ENCODE data around the gene SYT1.

Gene SYT1

GRCh38 chr12:78891646-78892353, 27.2 kb downstream of the SYT1 start:
- DNase-seq (ENCODE audit: low read depth), result no peak

GRCh38 chr12:78898416-78898815, 33.8 kb downstream of the SYT1 start:
- DNase-seq (ENCODE audit: low read depth), result peak; percentile 42

GRCh38 chr12:78914859-78915331, 50.3 kb downstream of the SYT1 start:
- no peak for DNase-seq (ENCODE audit: low read depth)

GRCh38 chr12:78916845-78917480, 52.4 kb downstream of the SYT1 start:
- DNase-seq (ENCODE audit: low read depth), result no peak

GRCh38 chr12:78917513-78917912, 52.9 kb downstream of the SYT1 start:
- DNase-seq (ENCODE audit: low read depth), result no peak

DNA sequence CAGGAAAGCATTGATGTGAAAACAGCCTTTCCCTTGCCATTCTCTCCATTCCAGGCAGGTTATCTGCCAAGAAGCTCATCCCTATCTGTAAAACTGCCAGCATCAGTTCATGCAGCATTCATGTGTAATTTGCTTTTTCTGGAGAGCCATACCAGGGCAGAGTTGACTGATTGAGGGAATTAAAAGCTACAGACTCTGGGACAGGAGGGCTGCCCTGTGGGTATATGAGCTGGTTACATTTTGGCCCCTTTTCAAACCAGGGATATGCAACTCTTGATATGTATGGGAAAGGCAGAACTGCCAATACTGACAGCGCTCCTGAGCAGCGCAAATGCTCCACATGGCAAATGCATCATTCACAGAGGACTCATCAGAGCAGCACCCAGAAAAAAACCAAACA, 53.7 kb downstream of the SYT1 start:
- DNase-seq (ENCODE audit: low read depth), result no peak

- no peak for DNase-seq (ENCODE audit: low read depth)
Observed at GRCh38 chr12:78928200-78929074, 63.9 kb downstream of the SYT1 start.

GRCh38 chr12:78929075-78929418, 64.5 kb downstream of the SYT1 start:
- DNase-seq (ENCODE audit: low read depth), result no peak

GRCh38 chr12:78931466-78931990, 67.0 kb downstream of the SYT1 start:
- DNase-seq (ENCODE audit: low read depth), result no peak

GRCh38 chr12:78933014-78933413, 68.4 kb downstream of the SYT1 start:
- DNase-seq (ENCODE audit: low read depth), result no peak

- DNase-seq (ENCODE audit: low read depth), result no peak
Observed at GRCh38 chr12:78938341-78939084, 73.9 kb downstream of the SYT1 start.

DNA sequence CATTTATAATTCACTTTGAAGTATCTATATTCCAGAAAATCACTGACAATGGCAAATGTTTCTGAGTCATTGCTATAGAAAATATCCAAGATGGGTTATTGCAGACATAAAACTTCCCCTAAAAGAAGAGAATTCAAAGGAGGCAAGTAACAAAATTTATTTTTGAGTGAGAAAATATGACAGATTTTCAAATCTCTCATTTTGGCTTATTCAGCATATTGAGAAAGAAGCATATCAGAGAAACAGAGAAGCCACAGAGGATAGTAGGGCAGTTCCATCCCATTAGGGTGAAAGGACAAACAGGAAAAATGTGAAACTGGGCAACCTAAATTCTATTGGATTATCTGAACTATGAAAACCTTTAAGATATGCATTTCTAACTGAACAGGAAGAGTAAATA, 85.0 kb downstream of the SYT1 start:
- DNase-seq (ENCODE audit: low read depth), result no peak

GRCh38 chr12:78951803-78952551, 87.4 kb downstream of the SYT1 start:
- no peak for DNase-seq (ENCODE audit: low read depth)

DNA sequence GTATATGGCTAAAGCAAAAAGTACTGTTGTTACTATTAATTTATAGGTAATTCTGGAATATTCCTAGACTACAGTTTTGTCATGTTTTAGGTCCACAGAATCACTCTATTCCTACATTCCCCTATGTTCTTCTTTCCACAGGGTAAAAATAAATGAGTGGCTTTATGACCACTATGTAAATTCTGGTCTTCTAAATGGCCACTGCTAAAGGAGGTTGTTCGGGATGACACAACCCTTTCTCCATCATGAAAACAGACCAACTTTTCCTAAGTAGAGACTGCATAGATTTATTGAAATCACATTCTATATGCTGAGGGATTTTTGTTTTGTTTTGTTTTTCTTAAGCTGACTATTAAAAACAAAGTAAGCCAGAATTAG, 88.0 kb downstream of the SYT1 start:
- no peak for DNase-seq (ENCODE audit: low read depth)

DNA sequence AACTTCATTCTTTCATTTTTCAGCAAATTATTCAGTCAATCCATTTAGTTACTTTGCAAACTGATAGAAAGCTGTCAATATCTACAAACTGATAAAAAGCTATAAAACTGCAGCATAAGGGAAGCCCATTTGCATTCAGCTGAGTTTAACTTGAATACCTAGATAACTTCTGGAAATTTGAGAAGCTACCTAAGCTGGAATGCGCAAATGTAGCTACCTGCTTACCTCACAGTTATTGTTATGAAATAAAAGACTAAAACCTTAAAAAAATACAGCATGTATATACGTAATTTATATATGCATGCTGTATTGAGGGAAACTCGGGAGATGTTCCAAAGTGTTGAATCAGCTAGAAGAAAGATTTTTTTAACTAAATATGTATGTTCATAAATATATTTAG, 94.4 kb downstream of the SYT1 start:
- no peak for DNase-seq (ENCODE audit: low read depth)

GRCh38 chr12:78959556-78959955, 95.0 kb downstream of the SYT1 start:
- DNase-seq (ENCODE audit: low read depth), result peak; percentile 1

GRCh38 chr12:78961171-78961570, 96.6 kb downstream of the SYT1 start:
- DNase-seq (ENCODE audit: low read depth), result no peak

DNA sequence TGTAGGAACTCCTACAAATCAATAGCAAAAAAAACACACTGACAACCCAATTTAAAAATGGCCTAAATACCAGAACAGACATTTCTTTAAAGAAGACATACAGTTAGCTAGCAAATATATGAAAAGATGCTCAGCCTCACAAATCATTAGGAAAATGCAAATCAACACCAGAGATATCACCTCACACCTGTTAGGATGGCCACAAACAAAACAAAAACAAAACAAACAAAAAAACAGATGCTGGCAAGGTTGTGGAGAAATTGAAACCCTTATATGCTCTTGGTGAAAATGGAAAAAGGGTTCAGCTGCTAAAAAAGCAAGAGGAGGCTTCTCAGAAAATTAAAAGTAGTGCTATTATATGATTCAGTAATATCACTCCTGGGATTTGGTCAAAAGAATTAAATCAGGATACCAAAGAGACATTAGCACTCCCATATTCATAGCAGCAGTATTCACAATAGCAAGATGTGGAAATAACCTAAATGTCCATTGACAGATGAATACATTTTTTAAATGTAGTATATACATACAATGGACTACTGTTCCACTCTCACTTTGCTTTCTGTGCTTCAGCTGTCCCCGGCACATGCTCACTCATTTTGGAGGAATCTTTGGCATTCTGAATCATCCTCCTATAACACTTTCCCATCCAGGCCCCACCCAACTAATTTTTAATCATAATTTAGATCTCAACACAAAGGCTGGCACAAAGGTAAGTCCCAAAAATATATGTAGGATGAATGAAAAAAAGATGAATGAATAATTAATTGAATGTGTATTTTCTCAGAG, 99.1 kb downstream of the SYT1 start:
- DNase-seq (ENCODE audit: low read depth), result no peak

DNA sequence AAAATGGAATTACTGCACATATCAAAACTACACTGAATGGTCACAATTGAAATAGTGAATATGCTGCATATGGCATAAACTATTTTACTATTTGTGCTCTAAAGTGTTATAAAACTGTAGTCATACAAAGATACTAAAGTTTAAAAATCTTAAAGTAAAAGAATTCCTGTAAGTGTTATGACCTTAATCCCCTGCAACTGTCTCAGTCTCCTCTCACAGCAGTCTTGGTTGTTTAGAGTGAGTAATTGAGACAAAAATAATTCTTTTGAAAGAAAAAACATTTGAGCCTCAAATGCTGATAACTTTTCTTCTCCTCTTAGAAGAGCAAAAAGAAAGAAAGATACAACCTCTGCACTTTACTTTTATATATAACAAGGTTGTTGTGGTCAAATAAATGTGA, 99.9 kb downstream of the SYT1 start:
- DNase-seq (ENCODE audit: low read depth), result no peak

- DNase-seq (ENCODE audit: low read depth), result no peak
Observed at GRCh38 chr12:78966062-78966461, 101.5 kb downstream of the SYT1 start.

All from fibroblast of gingiva (primary cell).